H1 (cell line): ENCODE results near the gene DCAF7. TPM values are rescaled to one million over a fixed set of nuclear protein-coding genes. Genes with fewer than 3 reads are reported as not detected.

Source experiments
- BRCA1 ChIP-seq: IDR thresholded peaks from 2 replicates; pipeline ENCODE4 v1.6.1; 2012; ENCODE audit warnings: low read depth, low read length, improper control_type of control experiment
- CHD7 ChIP-seq: fragments of 300-600 bp; sonication (generic); IDR thresholded peaks from 2 replicates; pipeline ENCODE4 v1.7.1; 2012; ENCODE audit warnings: low read length, moderate library complexity, mild to moderate bottlenecking, inconsistent platforms; ENCODE audit not compliant: insufficient replicate concordance
- SRF ChIP-seq: IDR thresholded peaks from 2 replicates; pipeline ENCODE4 v1.6.1; 2011; ENCODE audit warnings: mild to moderate bottlenecking, low read depth, low read length, moderate library complexity
- polyA plus RNA-seq, 7 experiments: library from polyadenylated mRNA; depleted of rRNA in 3 of 7; stranded (reverse) in 5 of 7; unstranded in 2 of 7; fragments of >200 nt in 5 of 7; fragments of 200-250 nt in 2 of 7; gene quantifications; 1 replicate in 5 of 7; 2 replicates in 1 of 7; 4 replicates in 1 of 7; pipeline versions ENCODE4 v1.2.1 to v1.2.3, GENCODE V29; 2011 to 2013; ENCODE audit warnings: missing spikeins in 2 of 7, mixed read lengths in 2 of 7
- total RNA-seq: library from RNA; stranded (reverse); fragmentation: NEBNext Ultra II Directional; extraction: Animal tissue kit (Norgen Biotek cat#: 25700); gene quantifications from 2 replicates; pipeline ENCODE4 v1.2.1, GENCODE V29; 2021

Gene DCAF7
- total and polyA plus RNA-seq, 2 of the 8 experiments (the other 6 are each of a cell fraction or from before 2014, with no cell fraction given), result 74.9 to 94.1 TPM

- TF ChIP-seq CHD7 (no peak), BRCA1 (no peak), SRF (no peak)
- TF ChIP-seq, all 59 proteins: peak for 0
Observed at GRCh38 chr17:63512896-63513644, 37.2 kb upstream of the DCAF7 start (continued).
